Adrenal gland (tissue), 12 donors: Measurements from ENCODE around the gene CAPZA3. TPM values are rescaled to one million over a fixed set of nuclear protein-coding genes. Genes with fewer than 3 reads are reported as not detected.

ENCODE experiments used
- DNase-seq, 7 donors: peaks; one replicate each; pipeline ENCODE4 v3.0.0-alpha.2; 2019 to 2020
- H3K27ac ChIP-seq, 5 donors: fragments of 200-600 bp; sonication (generic) in 4 of 5; 1 replicate in 3 of 5; 2 replicates in 2 of 5; pipeline versions ENCODE4 v1.5.1 to v1.8.0; 2016 to 2020; ENCODE audit warnings: mild to moderate bottlenecking in 1 of 5
- H3K27me3 ChIP-seq: fragments of 200-600 bp; 2 replicates; pipeline ENCODE4 v1.8.0; 2021
- H3K36me3 ChIP-seq, 2 donors: fragments of 200-600 bp; replicated peaks in 1 of 2; 1 replicate in 1 of 2; 2 replicates in 1 of 2; pipeline versions ENCODE4 v1.5.1 to v1.8.0; 2018 to 2022
- H3K4me1 ChIP-seq, 2 donors: fragments of 200-600 bp; replicated peaks in 1 of 2; 1 replicate in 1 of 2; 2 replicates in 1 of 2; pipeline versions ENCODE4 v1.5.1 to v1.8.0; 2018 to 2021
- H3K4me3 ChIP-seq, 4 donors: fragments of 200-600 bp; sonication (generic) in 3 of 4; one replicate each; pipeline ENCODE4 v1.5.1; 2016 to 2018
- H3K9me3 ChIP-seq, 3 donors: fragments of 200-600 bp; sonication (generic) in 1 of 3; replicated peaks in 1 of 3; 1 replicate in 2 of 3; 2 replicates in 1 of 3; pipeline versions ENCODE4 v1.5.1 to v1.8.0; 2016 to 2021
- CTCF ChIP-seq, 6 experiments: fragments of 450-650 bp in 4 of 6; fragments of 200-600 bp in 2 of 6; sonication (generic) in 1 of 6; IDR thresholded peaks; 1 replicate in 5 of 6; 2 replicates in 1 of 6; pipeline versions ENCODE4 v1.5.1 to v1.8.0; 2016 to 2021; ENCODE audit warnings: antibody characterized with exemption in 6 of 6, mild to moderate bottlenecking in 2 of 6, moderate library complexity in 1 of 6
- POLR2A ChIP-seq, 2 donors: fragments of 450-650 bp; IDR thresholded peaks; one replicate each; pipeline ENCODE4 v1.6.1; 2017; ENCODE audit warnings: antibody characterized with exemption in 2 of 2, mild to moderate bottlenecking in 2 of 2, moderate library complexity in 1 of 2
- WGBS, 4 donors: extraction: QIAGEN DNeasy Blood & Tissue Kit in 2 of 4; methylation state at CpG; one replicate each; pipeline versions ENCODE4 v1.1.5 to v1.1.7; 2013 to 2017; 5-methylcytosine and 5-hydroxymethylcytosine counted together
- intact Hi-C, 2 donors: fragments of 100-400 bp; cut with DNase I; formaldehyde crosslinking; loops; one replicate each; pipeline versions ENCODE4 v1.14.1 to v1.15.0; 2022 to 2023
- polyA plus RNA-seq, 3 donors: library from polyadenylated mRNA; stranded (reverse); fragments of 200-250 nt in 2 of 3; fragments of 350-450 nt in 1 of 3; fragmentation: Illumina TruSeq in 1 of 3; extraction: RNeasy Lipid Tissue Mini Kit (QIAGEN cat#74804) in 1 of 3; gene quantifications; one replicate each; pipeline ENCODE4 v1.2.3, GENCODE V29; 2013 to 2014
- total RNA-seq, 9 donors: library from RNA; depleted of rRNA in 4 of 9; stranded (reverse); fragments of >200 nt in 4 of 9; fragments of 120-200 nt in 1 of 9; fragmentation: NEBNext Ultra II Directional in 1 of 9; extraction: Animal tissue kit (Norgen Biotek cat#: 25700) in 1 of 9; gene quantifications; one replicate each; pipeline versions ENCODE4 v1.1.0 to v1.2.4, GENCODE V29; 2013 to 2023
- donor health status: healthy with polysubstance abuse.
- donor health status: Bipolar disorder and iron deficiency.
- donor health status: DM: yes; HTN: yes; CAD: no.
- donor health status: DM: no; HTN: no; CAD: no.
- donor health status: DM: no; HTN: no; CAD: no.
- donor health status: DM: yes; HTN: yes; CAD: no.

Gene CAPZA3
- total and polyA plus RNA-seq, 12 donors = 0.17 TPM; not detected in 11

- Histone ChIP-seq H3K27me3 (no peaks in the 10 kb centered on the region), H3K27ac (no peak overlapping the region), H3K4me1 (no peaks in the 10 kb centered on the region), H3K9me3 (no peaks in the 10 kb centered on the region), H3K4me3 (no peak overlapping the region), H3K36me3 (no peaks in the 10 kb centered on the region)
- intact Hi-C loops = no loop called here
- 90 to 100% (median 96%) methylated on average over 1 of the region's 1 CpG for WGBS, 4 donors
- no peak for TF ChIP-seq POLR2A (IDR thresholded peaks at IDR 0.05)
- no peak for TF ChIP-seq CTCF (IDR thresholded peaks at IDR 0.05)
- peak in 6 of 7 donors; percentile 7 to 57 (median 24) for DNase-seq
These were observed 31.1 kb upstream of the CAPZA3 start for GRCh38 chr12:18706798-18707197.

GRCh38 chr12:18716236-18716635 is 21.7 kb upstream of the CAPZA3 start:
- WGBS, 4 donors = 94 to 100% (median 94%) methylated on average over 1 of the region's 1 CpG
- no peak overlapping the region for H3K4me3 ChIP-seq
- peaks cover 0 to 4% of the 10 kb centered on the region in 2 donors for H3K4me1 ChIP-seq
- no peaks in the 10 kb centered on the region for H3K36me3 ChIP-seq
- no peaks in the 10 kb centered on the region for H3K9me3 ChIP-seq
- DNase-seq = no peak
- H3K27me3 ChIP-seq = no peaks in the 10 kb centered on the region
- no peak overlapping the region for H3K27ac ChIP-seq
- no peak for TF ChIP-seq POLR2A (IDR thresholded peaks at IDR 0.05)
- TF ChIP-seq CTCF (IDR thresholded peaks at IDR 0.05) = no peak
- intact Hi-C loops = no loop called here

GRCh38 chr12:18718462-18718861 is 19.5 kb upstream of the CAPZA3 start:
- TF ChIP-seq POLR2A (IDR thresholded peaks at IDR 0.05) (no peak), CTCF (IDR thresholded peaks at IDR 0.05) (no peak)

GRCh38 chr12:18719922-18720510 is 17.9 kb upstream of the CAPZA3 start:
- no peaks in the 10 kb centered on the region for H3K9me3 ChIP-seq
- peaks cover 0 to 8% of the 10 kb centered on the region in 2 donors for H3K4me1 ChIP-seq
- 62 to 94% (median 83%) methylated on average over 3 of the region's 3 CpGs for WGBS, 4 donors
- no peak for DNase-seq
- H3K36me3 ChIP-seq = no peaks in the 10 kb centered on the region
- intact Hi-C loops = no loop called here
- H3K27ac ChIP-seq = no peak overlapping the region
- TF ChIP-seq CTCF (IDR thresholded peaks at IDR 0.05) = no peak
- no peak for TF ChIP-seq POLR2A (IDR thresholded peaks at IDR 0.05)
- no peak overlapping the region for H3K4me3 ChIP-seq
- no peaks in the 10 kb centered on the region for H3K27me3 ChIP-seq

More at GRCh38 chr12:18718462-18718861, 19.5 kb upstream of the CAPZA3 start:
- Histone ChIP-seq H3K27ac (no peak overlapping the region), H3K27me3 (no peaks in the 10 kb centered on the region), H3K9me3 (no peaks in the 10 kb centered on the region), H3K36me3 (no peaks in the 10 kb centered on the region), H3K4me1 (peaks cover 0 to 8% of the 10 kb centered on the region in 2 donors), H3K4me3 (no peak overlapping the region)
- no peak for DNase-seq
- intact Hi-C loops = no loop called here
